WTC11 (cell line): ENCODE measurements around the gene NPAS3. TPM values are rescaled to one million over a fixed set of nuclear protein-coding genes. Genes with fewer than 3 reads are reported as not detected.

Source experiments
- ATAC-seq: fragments of 200-7000 bp; cut with Tn5 transposase; 2 replicates; pipeline ENCODE4 v1.10.0; 2021; ENCODE audit warnings: mild to moderate bottlenecking, moderate library complexity
- CTCF ChIA-PET: fragments of 300-600 bp; sonication (Branson Sonifier 250); formaldehyde crosslinking; loops from one replicate; lab custom pipeline; 2021; ENCODE audit warnings: antibody characterized with exemption; lab: Charles Lee
- POLR2A ChIA-PET: fragments of 350-600 bp; sonication (Branson Sonifier 250); formaldehyde crosslinking; loops from one replicate; lab custom pipeline; 2021; ENCODE audit warnings: antibody characterized with exemption; lab: Charles Lee
- DNase-seq: peaks from one replicate; pipeline ENCODE4 v3.0.0; 2021; ENCODE audit warnings: low spot score
- H3K27ac Mint-ChIP-seq: 2 replicates; pipeline ENCODE4 v1.8.0; 2021; ENCODE audit warnings: mixed read lengths
- H3K27me3 Mint-ChIP-seq: 2 replicates; pipeline ENCODE4 v1.8.0; 2021; ENCODE audit warnings: low read depth, mild to moderate bottlenecking, moderate library complexity, mixed read lengths
- H3K36me3 Mint-ChIP-seq: 2 replicates; pipeline ENCODE4 v1.8.0; 2021; ENCODE audit warnings: mixed read lengths
- H3K4me1 Mint-ChIP-seq: 2 replicates; pipeline ENCODE4 v1.8.0; 2022; ENCODE audit warnings: mixed read lengths
- H3K4me3 Mint-ChIP-seq: 2 replicates; pipeline ENCODE4 v1.8.0; 2021; ENCODE audit warnings: mild to moderate bottlenecking, moderate library complexity, mixed read lengths
- H3K9me3 Mint-ChIP-seq: 2 replicates; pipeline ENCODE4 v1.8.0; 2021; ENCODE audit warnings: mixed read lengths
- ARID4B ChIP-seq: sonication (generic); formaldehyde crosslinking; IDR thresholded peaks from 2 replicates; pipeline ENCODE4 v1.8.0; 2023; ENCODE audit warnings: missing genetic modification reagents, mild to moderate bottlenecking, borderline replicate concordance
- ELF4 ChIP-seq: sonication (generic); formaldehyde crosslinking; IDR thresholded peaks from 2 replicates; pipeline ENCODE4 v1.8.1; 2022; ENCODE audit warnings: low read depth, mild to moderate bottlenecking, moderate library complexity, missing genetic modification reagents
- ETV6 ChIP-seq: sonication (generic); formaldehyde crosslinking; IDR thresholded peaks from 2 replicates; pipeline ENCODE4 v1.8.1; 2022; ENCODE audit warnings: mild to moderate bottlenecking, missing genetic modification reagents
- GRHL2 ChIP-seq: fragments of 250-450 bp; sonication (Bioruptor Pico); IDR thresholded peaks from 2 replicates; pipeline ENCODE4 v1.8.0; 2022; ENCODE audit warnings: mild to moderate bottlenecking, moderate library complexity; ENCODE audit not compliant: insufficient replicate concordance, severe bottlenecking
- JUN ChIP-seq: sonication (generic); formaldehyde crosslinking; IDR thresholded peaks from 2 replicates; pipeline ENCODE4 v1.8.0; 2023; ENCODE audit warnings: mild to moderate bottlenecking, missing genetic modification reagents
- MYBL2 ChIP-seq: sonication (generic); formaldehyde crosslinking; IDR thresholded peaks from 2 replicates; pipeline ENCODE4 v1.8.1; 2023; ENCODE audit warnings: mild to moderate bottlenecking, moderate library complexity, missing genetic modification reagents
- NFATC4 ChIP-seq: fragments of 250-450 bp; sonication (Bioruptor Pico); IDR thresholded peaks from 2 replicates; pipeline ENCODE4 v1.9.0; 2021; ENCODE audit warnings: mild to moderate bottlenecking
- OVOL2 ChIP-seq: fragments of 250-450 bp; sonication (Bioruptor Pico); IDR thresholded peaks from 2 replicates; pipeline ENCODE4 v1.9.0; 2021; ENCODE audit warnings: mild to moderate bottlenecking, borderline replicate concordance
- SMAD3 ChIP-seq: sonication (generic); formaldehyde crosslinking; IDR thresholded peaks from 2 replicates; pipeline ENCODE4 v1.8.0; 2022; ENCODE audit warnings: missing genetic modification reagents, mild to moderate bottlenecking, borderline replicate concordance
- SOX15 ChIP-seq: fragments of 250-450 bp; sonication (Bioruptor Pico); IDR thresholded peaks from 2 replicates; pipeline ENCODE4 v1.9.0; 2021; ENCODE audit warnings: mild to moderate bottlenecking
- TEAD1 ChIP-seq: sonication (generic); formaldehyde crosslinking; IDR thresholded peaks from 2 replicates; pipeline ENCODE4 v1.8.0; 2022; ENCODE audit warnings: mild to moderate bottlenecking, missing genetic modification reagents
- ZNF121 ChIP-seq: sonication (generic); formaldehyde crosslinking; IDR thresholded peaks from 2 replicates; pipeline ENCODE4 v1.8.0; 2023; ENCODE audit warnings: missing genetic modification reagents
- ZNF317 ChIP-seq: sonication (generic); formaldehyde crosslinking; IDR thresholded peaks from 2 replicates; pipeline ENCODE4 v1.8.1; 2023; ENCODE audit warnings: low read depth, mild to moderate bottlenecking, moderate library complexity, missing genetic modification reagents, borderline replicate concordance
- total RNA-seq: library from RNA; stranded (reverse); gene quantifications from 3 replicates; pipeline ENCODE4 v1.2.3, GENCODE V29; 2021
- TF ChIP-seq, protein P1 (sequence below): sonication (generic); formaldehyde crosslinking; IDR thresholded peaks from 2 replicates; pipeline ENCODE4 v1.8.1; 2022; ENCODE audit warnings: low read depth, missing genetic modification reagents, borderline replicate concordance
- TF ChIP-seq, protein P2 (sequence below): fragments of 250-450 bp; sonication (Bioruptor Pico); IDR thresholded peaks from 2 replicates; pipeline ENCODE4 v1.9.0; 2021; ENCODE audit warnings: mild to moderate bottlenecking
- TF ChIP-seq, protein P3 (sequence below): sonication (generic); formaldehyde crosslinking; conservative IDR thresholded peaks from 2 replicates; pipeline ENCODE4 v1.8.1; 2023; ENCODE audit warnings: mild to moderate bottlenecking, low read depth, missing genetic modification reagents, moderate library complexity
- TF ChIP-seq, protein P4 (sequence below): sonication (generic); formaldehyde crosslinking; IDR thresholded peaks from 2 replicates; pipeline ENCODE4 v1.8.1; 2023; ENCODE audit warnings: mild to moderate bottlenecking, moderate library complexity, missing genetic modification reagents

NPAS3 gene
- total RNA-seq, 1 experiment from 2014 or later = 3.2 TPM

DNA sequence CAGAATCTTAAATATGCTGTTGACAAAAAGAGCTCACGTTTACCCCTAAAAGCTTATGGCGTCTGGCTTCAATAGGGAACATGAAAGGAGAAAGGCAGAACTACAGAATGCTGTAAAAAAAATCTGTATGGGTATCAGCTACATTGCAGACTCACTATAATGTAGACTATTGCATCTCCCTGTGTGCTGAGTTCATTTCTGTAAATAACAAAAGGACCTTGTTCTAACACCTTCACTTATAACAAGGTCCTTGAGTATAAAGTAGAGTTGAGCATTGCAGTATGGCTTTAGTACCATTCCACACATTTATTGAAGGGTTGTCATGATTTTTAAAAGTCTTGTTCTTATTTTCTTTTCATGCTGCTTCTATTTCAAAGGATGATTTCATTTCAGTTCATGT, 165.3 kb downstream of the NPAS3 start:
- Mint-ChIP-seq H3K36me3 (no peaks in the 10 kb centered on the region), H3K27me3 (no peaks in the 10 kb centered on the region)
- POLR2A ChIA-PET = no interaction called here
- TF ChIP-seq TEAD1 (CRISPR knock-in tag) (no peak), ZNF121 (CRISPR knock-in tag) (no peak), NFATC4 (no peak), ARID4B (CRISPR knock-in tag) (no peak), SOX15 (no peak), ELF4 (CRISPR knock-in tag) (no peak), JUN (no peak), MYBL2 (CRISPR knock-in tag) (no peak), SMAD3 (CRISPR knock-in tag) (no peak), ETV6 (CRISPR knock-in tag) (no peak), GRHL2 (CRISPR knock-in tag) (no peak), OVOL2 (CRISPR knock-in tag) (no peak), ZNF317 (CRISPR knock-in tag) (no peak)
- TF ChIP-seq, protein P1, sequence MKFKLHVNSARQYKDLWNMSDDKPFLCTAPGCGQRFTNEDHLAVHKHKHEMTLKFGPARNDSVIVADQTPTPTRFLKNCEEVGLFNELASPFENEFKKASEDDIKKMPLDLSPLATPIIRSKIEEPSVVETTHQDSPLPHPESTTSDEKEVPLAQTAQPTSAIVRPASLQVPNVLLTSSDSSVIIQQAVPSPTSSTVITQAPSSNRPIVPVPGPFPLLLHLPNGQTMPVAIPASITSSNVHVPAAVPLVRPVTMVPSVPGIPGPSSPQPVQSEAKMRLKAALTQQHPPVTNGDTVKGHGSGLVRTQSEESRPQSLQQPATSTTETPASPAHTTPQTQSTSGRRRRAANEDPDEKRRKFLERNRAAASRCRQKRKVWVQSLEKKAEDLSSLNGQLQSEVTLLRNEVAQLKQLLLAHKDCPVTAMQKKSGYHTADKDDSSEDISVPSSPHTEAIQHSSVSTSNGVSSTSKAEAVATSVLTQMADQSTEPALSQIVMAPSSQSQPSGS = no peak
- TF ChIP-seq, protein P2, sequence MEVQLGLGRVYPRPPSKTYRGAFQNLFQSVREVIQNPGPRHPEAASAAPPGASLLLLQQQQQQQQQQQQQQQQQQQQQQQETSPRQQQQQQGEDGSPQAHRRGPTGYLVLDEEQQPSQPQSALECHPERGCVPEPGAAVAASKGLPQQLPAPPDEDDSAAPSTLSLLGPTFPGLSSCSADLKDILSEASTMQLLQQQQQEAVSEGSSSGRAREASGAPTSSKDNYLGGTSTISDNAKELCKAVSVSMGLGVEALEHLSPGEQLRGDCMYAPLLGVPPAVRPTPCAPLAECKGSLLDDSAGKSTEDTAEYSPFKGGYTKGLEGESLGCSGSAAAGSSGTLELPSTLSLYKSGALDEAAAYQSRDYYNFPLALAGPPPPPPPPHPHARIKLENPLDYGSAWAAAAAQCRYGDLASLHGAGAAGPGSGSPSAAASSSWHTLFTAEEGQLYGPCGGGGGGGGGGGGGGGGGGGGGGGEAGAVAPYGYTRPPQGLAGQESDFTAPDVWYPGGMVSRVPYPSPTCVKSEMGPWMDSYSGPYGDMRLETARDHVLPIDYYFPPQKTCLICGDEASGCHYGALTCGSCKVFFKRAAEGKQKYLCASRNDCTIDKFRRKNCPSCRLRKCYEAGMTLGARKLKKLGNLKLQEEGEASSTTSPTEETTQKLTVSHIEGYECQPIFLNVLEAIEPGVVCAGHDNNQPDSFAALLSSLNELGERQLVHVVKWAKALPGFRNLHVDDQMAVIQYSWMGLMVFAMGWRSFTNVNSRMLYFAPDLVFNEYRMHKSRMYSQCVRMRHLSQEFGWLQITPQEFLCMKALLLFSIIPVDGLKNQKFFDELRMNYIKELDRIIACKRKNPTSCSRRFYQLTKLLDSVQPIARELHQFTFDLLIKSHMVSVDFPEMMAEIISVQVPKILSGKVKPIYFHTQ (CRISPR knock-in tag) = no peak
- TF ChIP-seq, protein P3, sequence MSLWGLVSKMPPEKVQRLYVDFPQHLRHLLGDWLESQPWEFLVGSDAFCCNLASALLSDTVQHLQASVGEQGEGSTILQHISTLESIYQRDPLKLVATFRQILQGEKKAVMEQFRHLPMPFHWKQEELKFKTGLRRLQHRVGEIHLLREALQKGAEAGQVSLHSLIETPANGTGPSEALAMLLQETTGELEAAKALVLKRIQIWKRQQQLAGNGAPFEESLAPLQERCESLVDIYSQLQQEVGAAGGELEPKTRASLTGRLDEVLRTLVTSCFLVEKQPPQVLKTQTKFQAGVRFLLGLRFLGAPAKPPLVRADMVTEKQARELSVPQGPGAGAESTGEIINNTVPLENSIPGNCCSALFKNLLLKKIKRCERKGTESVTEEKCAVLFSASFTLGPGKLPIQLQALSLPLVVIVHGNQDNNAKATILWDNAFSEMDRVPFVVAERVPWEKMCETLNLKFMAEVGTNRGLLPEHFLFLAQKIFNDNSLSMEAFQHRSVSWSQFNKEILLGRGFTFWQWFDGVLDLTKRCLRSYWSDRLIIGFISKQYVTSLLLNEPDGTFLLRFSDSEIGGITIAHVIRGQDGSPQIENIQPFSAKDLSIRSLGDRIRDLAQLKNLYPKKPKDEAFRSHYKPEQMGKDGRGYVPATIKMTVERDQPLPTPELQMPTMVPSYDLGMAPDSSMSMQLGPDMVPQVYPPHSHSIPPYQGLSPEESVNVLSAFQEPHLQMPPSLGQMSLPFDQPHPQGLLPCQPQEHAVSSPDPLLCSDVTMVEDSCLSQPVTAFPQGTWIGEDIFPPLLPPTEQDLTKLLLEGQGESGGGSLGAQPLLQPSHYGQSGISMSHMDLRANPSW (CRISPR knock-in tag) = no peak
- TF ChIP-seq, protein P4, sequence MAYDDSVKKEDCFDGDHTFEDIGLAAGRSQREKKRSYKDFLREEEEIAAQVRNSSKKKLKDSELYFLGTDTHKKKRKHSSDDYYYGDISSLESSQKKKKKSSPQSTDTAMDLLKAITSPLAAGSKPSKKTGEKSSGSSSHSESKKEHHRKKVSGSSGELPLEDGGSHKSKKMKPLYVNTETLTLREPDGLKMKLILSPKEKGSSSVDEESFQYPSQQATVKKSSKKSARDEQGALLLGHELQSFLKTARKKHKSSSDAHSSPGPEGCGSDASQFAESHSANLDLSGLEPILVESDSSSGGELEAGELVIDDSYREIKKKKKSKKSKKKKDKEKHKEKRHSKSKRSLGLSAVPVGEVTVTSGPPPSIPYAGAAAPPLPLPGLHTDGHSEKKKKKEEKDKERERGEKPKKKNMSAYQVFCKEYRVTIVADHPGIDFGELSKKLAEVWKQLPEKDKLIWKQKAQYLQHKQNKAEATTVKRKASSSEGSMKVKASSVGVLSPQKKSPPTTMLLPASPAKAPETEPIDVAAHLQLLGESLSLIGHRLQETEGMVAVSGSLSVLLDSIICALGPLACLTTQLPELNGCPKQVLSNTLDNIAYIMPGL (CRISPR knock-in tag) = no peak
- TF ChIP-seq, all 79 proteins: peak for 0
- no peak for ATAC-seq
- CTCF ChIA-PET = no interaction called here
- Mint-ChIP-seq H3K27ac (no peak overlapping the region), H3K4me1 (no peaks in the 10 kb centered on the region), H3K9me3 (peaks cover 5% of the 10 kb centered on the region; the same call in 1 of the 2 replicates), H3K4me3 (no peak overlapping the region)
- no peak for DNase-seq
